Naive thymus-derived CD4-positive, alpha-beta T cell (primary cell): Measurements from ENCODE around the gene PFDN2. TPM values are rescaled to one million over a fixed set of nuclear protein-coding genes. Genes with fewer than 3 reads are reported as not detected.
"Not testable (repeated sequence)": the region's sequence is repeated elsewhere in the genome, so short reads cannot be mapped to it uniquely, and the experiment has no call there.

Experiments used
- ATAC-seq: fragments of 150-1000 bp; cut with Tn5 transposase; 2 replicates; pipeline ENCODE4 v1.10.0; 2021; ENCODE audit warnings: mild to moderate bottlenecking, moderate library complexity
- CTCF ChIA-PET: fragments of 350-600 bp; sonication (Branson Sonifier 250); formaldehyde crosslinking; loops from one replicate; lab custom pipeline; 2021; ENCODE audit warnings: antibody characterized with exemption; lab: Charles Lee
- POLR2A ChIA-PET: fragments of 350-600 bp; sonication (Branson Sonifier 250); formaldehyde crosslinking; loops from one replicate; lab custom pipeline; 2021; ENCODE audit warnings: antibody characterized with exemption, inconsistent platforms; lab: Charles Lee
- DNase-seq, 9 donors: peaks; one replicate each; pipeline versions ENCODE4 v3.0.0 to v3.0.0-alpha.2; 2020 to 2022; ENCODE audit warnings: mixed read lengths in 1 of 9
- H3K27ac ChIP-seq: one replicate; pipeline ENCODE4 v1.7.0; 2013; ENCODE audit warnings: mild to moderate bottlenecking, low read depth, low read length, moderate library complexity
- H3K27me3 ChIP-seq, 2 donors: one replicate each; pipeline ENCODE4 v1.7.0; 2013; ENCODE audit warnings: low read length in 2 of 2, mild to moderate bottlenecking in 2 of 2, moderate library complexity in 2 of 2; ENCODE audit not compliant: control insufficient read depth in 2 of 2, insufficient read depth in 2 of 2
- H3K36me3 ChIP-seq, 3 experiments: 1 replicate in 2 of 3; 2 replicates in 1 of 3; pipeline ENCODE4 v1.7.0; 2013; ENCODE audit warnings: low read length in 3 of 3, mild to moderate bottlenecking in 3 of 3, moderate library complexity in 1 of 3; ENCODE audit not compliant: insufficient read depth in 3 of 3, control insufficient read depth in 2 of 3
- H3K4me1 ChIP-seq, 2 donors: one replicate each; pipeline ENCODE4 v1.7.0; 2013; ENCODE audit warnings: low read length in 2 of 2, mild to moderate bottlenecking in 2 of 2, moderate library complexity in 1 of 2; ENCODE audit not compliant: control insufficient read depth in 2 of 2, insufficient read depth in 2 of 2
- H3K4me3 ChIP-seq: 2 replicates; pipeline ENCODE4 v1.7.0; 2013; ENCODE audit warnings: mild to moderate bottlenecking, low read length
- H3K9me3 ChIP-seq, 3 experiments: 1 replicate in 2 of 3; 2 replicates in 1 of 3; pipeline ENCODE4 v1.7.0; 2013; ENCODE audit warnings: low read length in 3 of 3; ENCODE audit not compliant: control insufficient read depth in 2 of 3
- H3K27ac Mint-ChIP-seq, 9 donors: one replicate each; pipeline ENCODE4 v1.8.0; 2020 to 2022; ENCODE audit warnings: mixed read lengths in 9 of 9, mild to moderate bottlenecking in 8 of 9, moderate library complexity in 5 of 9, inconsistent platforms in 2 of 9
- H3K27me3 Mint-ChIP-seq, 5 donors: one replicate each; pipeline ENCODE4 v1.8.0; 2021 to 2022; ENCODE audit warnings: mixed read lengths in 5 of 5, mild to moderate bottlenecking in 1 of 5
- H3K36me3 Mint-ChIP-seq, 5 donors: one replicate each; pipeline ENCODE4 v1.8.0; 2020 to 2022; ENCODE audit warnings: mixed read lengths in 5 of 5, mild to moderate bottlenecking in 3 of 5, inconsistent platforms in 1 of 5
- H3K4me1 Mint-ChIP-seq, 7 donors: one replicate each; pipeline ENCODE4 v1.8.0; 2020 to 2022; ENCODE audit warnings: mixed read lengths in 7 of 7, mild to moderate bottlenecking in 3 of 7, inconsistent platforms in 1 of 7
- H3K4me3 Mint-ChIP-seq, 10 donors: one replicate each; pipeline ENCODE4 v1.8.0; 2020 to 2022; ENCODE audit warnings: mild to moderate bottlenecking in 10 of 10, mixed read lengths in 10 of 10, moderate library complexity in 6 of 10, inconsistent platforms in 2 of 10
- H3K9me3 Mint-ChIP-seq, 11 donors: one replicate each; pipeline ENCODE4 v1.8.0; 2020 to 2022; ENCODE audit warnings: mixed read lengths in 11 of 11, mild to moderate bottlenecking in 4 of 11, inconsistent platforms in 1 of 11, moderate library complexity in 1 of 11
- intact Hi-C, 2 donors: fragments of 100-400 bp; cut with micrococcal nuclease; formaldehyde crosslinking; loops; one replicate each; pipeline ENCODE4 v1.15.1; 2023
- polyA plus RNA-seq, 2 donors: library from polyadenylated mRNA; unstranded; fragments of 300-500 nt; fragmentation: Illumina TruSeq; gene quantifications; one replicate each; pipeline ENCODE4 v1.2.3, GENCODE V29; 2021
- total RNA-seq, 6 experiments: library from RNA in 5 of 6; stranded (reverse) in 5 of 6; gene quantifications; 1 replicate in 5 of 6; 2 replicates in 1 of 6; pipeline ENCODE4 v1.2.3 and lab custom pipeline; 2021 to 2026

PFDN2 gene
- total and polyA plus RNA-seq, 7 experiments from 2014 or later, result 32.0 to 84.0 (median 37.1) TPM

DNA sequence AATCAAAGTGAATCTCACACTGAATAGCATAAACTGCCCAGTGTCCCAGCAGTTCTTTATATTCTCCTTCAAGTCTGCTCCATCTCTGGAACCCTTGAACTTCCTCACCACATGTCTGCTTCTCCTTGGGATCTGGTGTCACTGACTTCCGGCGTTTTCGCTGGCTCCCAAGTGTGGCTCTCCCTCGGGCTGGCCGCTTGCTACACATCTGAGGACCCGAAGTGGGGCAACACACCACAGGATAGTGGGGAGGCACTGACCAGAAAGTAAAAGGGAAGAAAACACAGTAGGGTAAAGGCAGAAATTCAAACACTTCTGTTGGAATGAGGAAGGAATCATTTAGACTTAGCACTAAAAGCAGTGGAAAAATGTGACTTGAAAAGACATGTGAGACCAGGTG, 5.1 kb upstream of the PFDN2 start:
- Mint-ChIP-seq H3K36me3 (peaks cover 15 to 47% (median 28%) of the 10 kb centered on the region in 5 donors), H3K27me3 (no peaks in the 10 kb centered on the region), H3K4me1 (peaks cover 31 to 57% (median 50%) of the 10 kb centered on the region in 7 donors), H3K4me3 (no peak overlapping the region), H3K27ac (peak overlapping the region in 3 of 9 donors; percentile 38 to 69 (median 60)), H3K9me3 (no peaks in the 10 kb centered on the region)
- Histone ChIP-seq H3K4me3 (no peak overlapping the region), H3K36me3 (peaks cover 8 to 72% (median 24%) of the 10 kb centered on the region in 3 experiments), H3K27me3 (no peaks in the 10 kb centered on the region), H3K9me3 (no peaks in the 10 kb centered on the region), H3K27ac (no peak overlapping the region), H3K4me1 (peaks cover 24 to 32% of the 10 kb centered on the region in 2 donors)
- DNase-seq (no peak), ATAC-seq (no peak)
- intact Hi-C loops, result no loop called here
- POLR2A ChIA-PET, result no interaction called here
- CTCF ChIA-PET, result no interaction called here

GRCh38 chr1:161121834-161122233, 4.0 kb upstream of the PFDN2 start:
- CTCF ChIA-PET, result interaction anchor here (0.6 to 1.2 kb wide), 2 partner anchors 11 to 16 kb away, joined by 3 to 4 read pairs; partner anchors contain the start of gene DEDD
- DNase-seq, result no peak

GRCh38 chr1:161121042-161121650, 3.3 kb upstream of the PFDN2 start:
- Mint-ChIP-seq H3K9me3 (no peaks in the 10 kb centered on the region), H3K27ac (peak overlapping the region in 3 of 9 donors; percentile 64 to 84 (median 74)), H3K36me3 (peaks cover 10 to 31% (median 20%) of the 10 kb centered on the region in 5 donors), H3K4me3 (no peak overlapping the region), H3K4me1 (peaks cover 27 to 58% (median 51%) of the 10 kb centered on the region in 7 donors), H3K27me3 (no peaks in the 10 kb centered on the region)
- Histone ChIP-seq H3K4me3 (no peak overlapping the region), H3K36me3 (peaks cover 4 to 61% (median 16%) of the 10 kb centered on the region in 3 experiments), H3K4me1 (peaks cover 27 to 35% of the 10 kb centered on the region in 2 donors), H3K27me3 (no peaks in the 10 kb centered on the region), H3K9me3 (no peaks in the 10 kb centered on the region), H3K27ac (no peak overlapping the region)
- ChIA-PET POLR2A (interaction anchor here (0.8 to 1.9 kb wide), 2 partner anchors 11 to 23 kb away, joined by 3 to 6 read pairs; partner anchors contain the start of gene DEDD), CTCF (interaction anchor here (0.6 to 1.2 kb wide), 2 partner anchors 12 to 418 kb away, joined by 4 to 5 read pairs; partner anchors contain the start of gene DEDD)
- ATAC-seq (no peak), DNase-seq (no peak)
- intact Hi-C loops, result no loop called here

More at GRCh38 chr1:161121834-161122233, 4.0 kb upstream of the PFDN2 start:
- Mint-ChIP-seq H3K4me1 (peaks cover 25 to 56% (median 50%) of the 10 kb centered on the region in 7 donors), H3K27ac (peak overlapping the region in 2 of 9 donors; percentile 19 to 21), H3K4me3 (no peak overlapping the region), H3K9me3 (no peaks in the 10 kb centered on the region), H3K36me3 (peaks cover 15 to 36% (median 25%) of the 10 kb centered on the region in 5 donors), H3K27me3 (no peaks in the 10 kb centered on the region)
- H3K4me3 ChIP-seq, result no peak overlapping the region
- POLR2A ChIA-PET, result interaction anchor here (0.6 to 1.9 kb wide), 3 partner anchors 11 to 186 kb away, joined by 3 to 6 read pairs (median 5); partner anchors contain the start of gene DEDD
- no peaks in the 10 kb centered on the region for H3K9me3 ChIP-seq
- H3K27ac ChIP-seq, result no peak overlapping the region
- H3K4me1 ChIP-seq, result peaks cover 22 to 28% of the 10 kb centered on the region in 2 donors
- intact Hi-C loops, result no loop called here
- no peak for ATAC-seq
- peaks cover 4 to 66% (median 16%) of the 10 kb centered on the region in 3 experiments for H3K36me3 ChIP-seq
- no peaks in the 10 kb centered on the region for H3K27me3 ChIP-seq

DNA sequence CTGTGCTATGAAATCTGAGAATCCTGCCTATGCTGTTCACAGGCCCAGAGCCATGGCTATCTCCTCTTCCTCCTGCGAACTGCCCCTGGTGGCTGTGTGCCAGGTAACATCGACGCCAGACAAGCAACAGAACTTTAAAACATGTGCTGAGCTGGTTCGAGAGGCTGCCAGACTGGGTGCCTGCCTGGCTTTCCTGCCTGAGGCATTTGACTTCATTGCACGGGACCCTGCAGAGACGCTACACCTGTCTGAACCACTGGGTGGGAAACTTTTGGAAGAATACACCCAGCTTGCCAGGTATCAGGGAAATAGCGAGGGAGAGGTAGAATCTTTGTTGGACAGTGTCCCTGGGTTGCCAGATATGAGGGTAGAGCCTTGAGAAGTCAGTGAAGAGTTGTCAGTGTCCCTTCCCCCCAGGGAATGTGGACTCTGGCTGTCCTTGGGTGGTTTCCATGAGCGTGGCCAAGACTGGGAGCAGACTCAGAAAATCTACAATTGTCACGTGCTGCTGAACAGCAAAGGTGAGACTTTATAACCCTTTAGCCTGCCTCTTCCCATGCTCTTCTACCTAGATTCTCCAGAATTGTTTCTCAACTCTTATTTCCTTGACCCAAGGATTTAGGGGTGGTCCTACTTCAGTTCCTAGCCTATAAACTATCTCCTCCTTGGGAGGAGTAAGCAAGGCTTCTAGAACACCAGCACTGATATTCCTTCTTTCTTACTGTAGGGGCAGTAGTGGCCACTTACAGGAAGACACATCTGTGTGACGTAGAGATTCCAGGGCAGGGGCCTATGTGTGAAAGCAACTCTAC, 1.5 kb upstream of the PFDN2 start:
- peak overlapping the region; percentile 57 to 99 (median 93) for H3K27ac Mint-ChIP-seq
- H3K36me3 Mint-ChIP-seq, result peaks cover 10 to 31% (median 13%) of the 10 kb centered on the region in 5 donors
- Histone ChIP-seq H3K27me3 (no peaks in the 10 kb centered on the region), H3K4me3 (no peak overlapping the region), H3K9me3 (no peaks in the 10 kb centered on the region), H3K27ac (peak overlapping the region; percentile 92), H3K36me3 (peaks cover 4 to 48% (median 16%) of the 10 kb centered on the region in 3 experiments), H3K4me1 (peaks cover 31 to 35% of the 10 kb centered on the region in 2 donors)
- ChIA-PET POLR2A (interaction anchor here (0.7 to 3.3 kb wide), 5 partner anchors 9 to 50 kb away, joined by 3 to 24 read pairs (median 15); partner anchors contain the start of genes ARHGAP30, PPOX and UFC1), CTCF (interaction anchor here (0.9 kb wide), 2 partner anchors 15 to 106 kb away, joined by 3 read pairs; partner anchors contain the start of gene TOMM40L)
- H3K27me3 Mint-ChIP-seq, result no peaks in the 10 kb centered on the region
- H3K9me3 Mint-ChIP-seq, result no peaks in the 10 kb centered on the region
- H3K4me1 Mint-ChIP-seq, result peaks cover 34 to 69% (median 64%) of the 10 kb centered on the region in 7 donors
- ATAC-seq, result peak; percentile 75
- H3K4me3 Mint-ChIP-seq, result peak overlapping the region; percentile 92 to 99 (median 95)
- intact Hi-C loops, result loop anchor here (1.0 to 5.0 kb wide), 6 partner anchors 20 to 776 kb away; partner anchors contain the start of genes COPA (in 1 of the 2), KLHDC9 (in 1 of the 2), LY9 (in 1 of the 2) and NCSTN (in 1 of the 2)
- DNase-seq, result peak in 8 of 9 donors; percentile 54 to 83 (median 64)

DNA sequence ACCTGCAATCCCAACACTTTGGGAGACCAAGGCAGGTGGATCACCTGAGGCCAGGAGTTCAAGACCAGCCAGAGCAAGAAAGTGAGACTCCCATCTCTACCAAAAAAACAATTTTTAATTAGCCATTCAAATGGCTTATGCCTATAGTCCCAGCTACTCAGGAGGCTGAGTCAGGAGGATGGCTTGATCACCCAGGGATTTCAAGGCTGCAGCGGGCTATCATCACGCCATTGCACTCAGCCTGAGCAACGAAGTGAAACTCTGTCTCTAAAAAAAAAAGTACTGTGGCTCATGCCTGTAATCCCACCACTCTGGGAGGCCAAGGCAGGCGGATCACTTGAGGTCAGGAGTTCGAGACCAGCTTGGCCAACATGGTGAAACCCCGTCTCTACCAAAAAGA, 1.9 kb downstream of the PFDN2 start:
- H3K4me1 Mint-ChIP-seq, result peaks cover 53 to 93% (median 78%) of the 10 kb centered on the region in 7 donors
- POLR2A ChIA-PET, result interaction anchor here (0.6 to 3.3 kb wide), 5 partner anchors 10 to 338 kb away, joined by 3 to 15 read pairs (median 3); partner anchors contain the start of genes TSTD1 and UFC1
- peak overlapping the region in 5 of 9 donors; percentile 10 to 76 (median 57) for H3K27ac Mint-ChIP-seq
- peak overlapping the region; percentile 69 to 99 (median 95) for H3K4me3 Mint-ChIP-seq
- DNase-seq, H3K27ac ChIP-seq, H3K4me3 ChIP-seq, CTCF ChIA-PET, H3K27me3 ChIP-seq, H3K27me3 Mint-ChIP-seq, ATAC-seq, H3K9me3 ChIP-seq, H3K9me3 Mint-ChIP-seq: not testable (repeated sequence)
- peaks cover 0 to 13% (median 0%) of the 10 kb centered on the region in 5 donors for H3K36me3 Mint-ChIP-seq
- Histone ChIP-seq H3K4me1 (peaks cover 35 to 39% of the 10 kb centered on the region in 2 donors), H3K36me3 (peaks cover 0 to 23% (median 8%) of the 10 kb centered on the region in 3 experiments)
- intact Hi-C loops, result loop anchor here in 1 of 2 donors (5.0 kb wide), 1 partner anchor 319 kb away; the partner anchor contains the start of gene LY9
